HepG2 (cell line): ENCODE data around the gene LRRC32. TPM values are rescaled to one million over a fixed set of nuclear protein-coding genes. Genes with fewer than 3 reads are reported as not detected.

Source experiments
- ATAC-seq: fragments of 200-7000 bp; cut with Tn5 transposase; 3 replicates; pipeline ENCODE4 v1.9.1; 2020; ENCODE audit warnings: mild to moderate bottlenecking, moderate library complexity
- BruUV-seq: library from RNA; stranded (reverse); fragments of 400-500 nt; replicated peaks from 2 replicates; lab custom pipeline; 2021; lab: Mats Ljungman, UMichigan
- CTCF ChIA-PET: fragments of 300-600 bp; formaldehyde crosslinking; extraction: SDS; loops from one replicate; lab custom pipeline; 2021; ENCODE audit warnings: low total read pairs, inconsistent platforms, low intra/inter-chr PET ratio; lab: Yijun Ruan, JAX
- POLR2A ChIA-PET: fragments of 350-600 bp; sonication (Branson Sonifier 250); formaldehyde crosslinking; loops from one replicate; lab custom pipeline; 2020; ENCODE audit warnings: antibody characterized with exemption, inconsistent platforms; lab: Yijun Ruan, JAX
- DNase-seq: peaks from one replicate; pipeline ENCODE4 v3.0.0-alpha.2; 2015; ENCODE audit warnings: low spot score
- FAIRE-seq: peaks from 3 replicates; lab custom pipeline; 2011; peaks lifted over from hg19 to GRCh38; lab: Jason Lieb, UNC
- H2AFZ ChIP-seq: one replicate; pipeline ENCODE4 v1.6.1; 2011; ENCODE audit warnings: low read length, inconsistent platforms
- H3K27ac ChIP-seq: fragments of 300-600 bp; 3 replicates; pipeline ENCODE4 v1.8.0; 2011; ENCODE audit warnings: mixed run types, mild to moderate bottlenecking, mixed read lengths, low read length, inconsistent platforms; ENCODE audit not compliant: insufficient read depth; ENCODE audit errors: extremely low read length
- H3K27me3 ChIP-seq, 2 experiments: fragments of 200-600 bp in 1 of 2; 2 replicates in 1 of 2; 3 replicates in 1 of 2; pipeline versions ENCODE4 v1.6.0 to v1.8.0; 2011; ENCODE audit warnings: low read length in 2 of 2, mild to moderate bottlenecking in 2 of 2, moderate library complexity in 2 of 2, inconsistent platforms in 1 of 2; ENCODE audit not compliant: insufficient read depth in 2 of 2, control insufficient read depth in 1 of 2
- H3K36me3 ChIP-seq, 2 experiments: fragments of 200-600 bp in 1 of 2; replicated peaks in 1 of 2; 2 replicates in 1 of 2; 3 replicates in 1 of 2; pipeline versions ENCODE4 v1.5.1 to v1.8.0; 2011; ENCODE audit warnings: low read length in 2 of 2, inconsistent platforms in 1 of 2; ENCODE audit not compliant: insufficient read depth in 2 of 2, control insufficient read depth in 1 of 2
- H3K4me1 ChIP-seq: 2 replicates; pipeline ENCODE4 v1.5.1; 2012; ENCODE audit warnings: low read length, inconsistent platforms; ENCODE audit not compliant: insufficient read depth
- H3K4me2 ChIP-seq: 2 replicates; pipeline ENCODE4 v1.6.0; 2011; ENCODE audit warnings: low read depth, low read length, inconsistent platforms
- H3K4me3 ChIP-seq, 3 experiments: fragments of 200-600 bp in 1 of 3; sonication (generic), shearing (Covaris generic) in 1 of 3; replicated peaks in 1 of 3; 2 replicates each; pipeline ENCODE4 v1.5.1; 2011 to 2016; ENCODE audit warnings: low read length in 3 of 3, inconsistent platforms in 2 of 3, low read depth in 2 of 3, mild to moderate bottlenecking in 2 of 3, control low read depth in 1 of 3, mixed read lengths in 1 of 3; ENCODE audit not compliant: insufficient read depth in 1 of 3
- H3K79me2 ChIP-seq: one replicate; pipeline ENCODE4 v1.6.1; 2011; ENCODE audit warnings: low read length, inconsistent platforms; ENCODE audit not compliant: insufficient read depth
- H3K9ac ChIP-seq: 2 replicates; pipeline ENCODE4 v1.6.0; 2011; ENCODE audit warnings: mild to moderate bottlenecking, low read depth, low read length, inconsistent platforms; ENCODE audit not compliant: insufficient read depth
- H3K9me3 ChIP-seq: 2 replicates; pipeline ENCODE4 v1.5.1; 2012; ENCODE audit warnings: mild to moderate bottlenecking, low read length
- H4K20me1 ChIP-seq: 2 replicates; pipeline ENCODE4 v1.6.0; 2011; ENCODE audit warnings: inconsistent platforms, mild to moderate bottlenecking, low read length, moderate library complexity; ENCODE audit not compliant: insufficient read depth
- KDM3A ChIP-seq: IDR thresholded peaks from 2 replicates; pipeline ENCODE4 v1.6.1; 2018; ENCODE audit warnings: low read depth, missing compliant biosample characterization
- ZNF296 ChIP-seq: sonication (generic); formaldehyde crosslinking; conservative IDR thresholded peaks from 2 replicates; pipeline ENCODE4 v1.5.0; 2020; ENCODE audit warnings: mild to moderate bottlenecking, missing genetic modification reagents
- WGBS: methylation state at CpG from one replicate; pipeline ENCODE4 v1.1.6; 2017; ENCODE audit warnings: low lambda C conversion rate; 5-methylcytosine and 5-hydroxymethylcytosine counted together
- in situ Hi-C: cut with HindIII; loops from 2 replicates; pipeline ENCODE4 v1.10.0; 2017; ENCODE audit warnings: low pct_unique_long_range_greater_than_20kb; ENCODE audit not compliant: extremely low pct_ligation_motif_present
- intact Hi-C: fragments of 100-400 bp; cut with micrococcal nuclease; formaldehyde crosslinking; loops from one replicate; pipeline ENCODE4 v1.10.0; 2022; ENCODE audit not compliant: unreplicated experiment
- polyA plus RNA-seq, 8 experiments: library from polyadenylated mRNA; depleted of rRNA in 3 of 8; stranded (reverse) in 7 of 8; unstranded in 1 of 8; fragments of >200 nt; fragmentation: Illumina TruSeq in 4 of 8; extraction: Trizol in 4 of 8; gene quantifications; 2 replicates each; pipeline versions ENCODE4 v1.2.1 to v1.2.3, GENCODE V29; 2011 to 2016; ENCODE audit warnings: low read depth in 4 of 8, missing spikeins in 1 of 8, mixed read lengths in 1 of 8; ENCODE audit not compliant: insufficient read depth in 1 of 8
- total RNA-seq, 5 experiments: library from RNA; depleted of rRNA; stranded (reverse); fragments of >200 nt; fragmentation: Illumina TruSeq; extraction: Trizol; gene quantifications; 2 replicates each; pipeline ENCODE4 v1.2.3, GENCODE V29; 2016; ENCODE audit warnings: low read depth in 1 of 5
- TF ChIP-seq, protein P1 (sequence below), 2 experiments: sonication (generic) in 1 of 2; formaldehyde crosslinking in 1 of 2; IDR thresholded peaks; 2 replicates each; pipeline versions ENCODE4 v1.6.1 to v1.9.0; 2014 to 2022; ENCODE audit warnings: antibody characterized with exemption in 1 of 2, borderline replicate concordance in 1 of 2, inconsistent platforms in 1 of 2, low read depth in 1 of 2, missing genetic modification reagents in 1 of 2
- TF ChIP-seq, protein P2 (sequence below): sonication (generic); formaldehyde crosslinking; IDR thresholded peaks from 2 replicates; pipeline ENCODE4 v1.8.0; 2023; ENCODE audit warnings: mild to moderate bottlenecking, missing genetic modification reagents
- TF ChIP-seq, protein P3 (sequence below): sonication (generic); formaldehyde crosslinking; IDR thresholded peaks from 2 replicates; pipeline ENCODE4 v1.4.0; 2020; ENCODE audit warnings: missing genetic modification reagents, mild to moderate bottlenecking, borderline replicate concordance

The LRRC32 gene
- total and polyA plus RNA-seq, 2 of the 13 experiments (the other 11 are each of a cell fraction or from before 2014, with no cell fraction given): 0.07 TPM; not detected in 1

DNA sequence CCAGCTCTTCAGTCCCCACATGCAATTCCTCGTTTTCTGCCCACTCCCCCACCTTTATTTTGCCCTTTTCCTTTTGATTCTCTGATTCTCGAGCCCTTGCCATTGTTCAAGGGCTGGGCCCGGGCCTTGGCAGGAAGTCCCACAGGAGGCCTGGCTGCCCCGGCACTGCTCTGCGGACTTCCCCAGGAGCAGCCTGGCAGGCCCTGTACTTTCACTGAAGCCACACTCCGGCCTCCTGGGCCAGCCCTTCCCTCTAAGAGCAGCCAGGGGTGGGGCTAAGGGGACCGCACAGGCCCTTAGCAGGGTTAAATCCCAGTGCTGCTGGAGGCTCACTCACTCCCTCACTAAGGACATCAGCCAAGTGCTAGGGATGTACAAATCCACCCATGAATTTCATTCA is 4.1 kb downstream of the LRRC32 start:
- Histone ChIP-seq H3K27me3 (peaks cover 2 to 55% of the 10 kb centered on the region in 2 experiments; a peak in 4 of 5 replicates), H3K79me2 (no peaks in the 10 kb centered on the region), H3K36me3 (no peaks in the 10 kb centered on the region), H3K9ac (no peak overlapping the region), H3K4me1 (no peaks in the 10 kb centered on the region), H2AFZ (no peak overlapping the region), H4K20me1 (no peaks in the 10 kb centered on the region), H3K27ac (no peak overlapping the region), H3K4me2 (no peak overlapping the region), H3K9me3 (no peaks in the 10 kb centered on the region), H3K4me3 (no peak overlapping the region)
- DNase-seq: no peak
- WGBS: 25% methylated on average over 7 of the region's 7 CpGs
- no TSS peak for BruUV-seq
- intact Hi-C loops: no loop called here
- ChIA-PET CTCF (no interaction called here), POLR2A (no interaction called here)
- TF ChIP-seq KDM3A (CRISPR knock-in tag) (no peak), ZNF296 (CRISPR knock-in tag) (no peak)
- TF ChIP-seq, protein P1, sequence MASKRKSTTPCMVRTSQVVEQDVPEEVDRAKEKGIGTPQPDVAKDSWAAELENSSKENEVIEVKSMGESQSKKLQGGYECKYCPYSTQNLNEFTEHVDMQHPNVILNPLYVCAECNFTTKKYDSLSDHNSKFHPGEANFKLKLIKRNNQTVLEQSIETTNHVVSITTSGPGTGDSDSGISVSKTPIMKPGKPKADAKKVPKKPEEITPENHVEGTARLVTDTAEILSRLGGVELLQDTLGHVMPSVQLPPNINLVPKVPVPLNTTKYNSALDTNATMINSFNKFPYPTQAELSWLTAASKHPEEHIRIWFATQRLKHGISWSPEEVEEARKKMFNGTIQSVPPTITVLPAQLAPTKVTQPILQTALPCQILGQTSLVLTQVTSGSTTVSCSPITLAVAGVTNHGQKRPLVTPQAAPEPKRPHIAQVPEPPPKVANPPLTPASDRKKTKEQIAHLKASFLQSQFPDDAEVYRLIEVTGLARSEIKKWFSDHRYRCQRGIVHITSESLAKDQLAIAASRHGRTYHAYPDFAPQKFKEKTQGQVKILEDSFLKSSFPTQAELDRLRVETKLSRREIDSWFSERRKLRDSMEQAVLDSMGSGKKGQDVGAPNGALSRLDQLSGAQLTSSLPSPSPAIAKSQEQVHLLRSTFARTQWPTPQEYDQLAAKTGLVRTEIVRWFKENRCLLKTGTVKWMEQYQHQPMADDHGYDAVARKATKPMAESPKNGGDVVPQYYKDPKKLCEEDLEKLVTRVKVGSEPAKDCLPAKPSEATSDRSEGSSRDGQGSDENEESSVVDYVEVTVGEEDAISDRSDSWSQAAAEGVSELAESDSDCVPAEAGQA (IDR thresholded peaks at IDR 0.05; ENCODE audit: low read depth): no peak
- TF ChIP-seq, protein P1 (CRISPR knock-in tag; IDR thresholded peaks at IDR 0.05; ENCODE audit: borderline replicate concordance): no peak
- TF ChIP-seq, protein P2, sequence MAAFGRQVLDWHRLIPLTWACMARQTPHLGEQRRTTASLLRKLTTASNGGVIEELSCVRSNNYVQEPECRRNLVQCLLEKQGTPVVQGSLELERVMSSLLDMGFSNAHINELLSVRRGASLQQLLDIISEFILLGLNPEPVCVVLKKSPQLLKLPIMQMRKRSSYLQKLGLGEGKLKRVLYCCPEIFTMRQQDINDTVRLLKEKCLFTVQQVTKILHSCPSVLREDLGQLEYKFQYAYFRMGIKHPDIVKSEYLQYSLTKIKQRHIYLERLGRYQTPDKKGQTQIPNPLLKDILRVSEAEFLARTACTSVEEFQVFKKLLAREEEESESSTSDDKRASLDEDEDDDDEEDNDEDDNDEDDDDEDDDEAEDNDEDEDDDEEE (CRISPR knock-in tag): no peak
- TF ChIP-seq, protein P3, sequence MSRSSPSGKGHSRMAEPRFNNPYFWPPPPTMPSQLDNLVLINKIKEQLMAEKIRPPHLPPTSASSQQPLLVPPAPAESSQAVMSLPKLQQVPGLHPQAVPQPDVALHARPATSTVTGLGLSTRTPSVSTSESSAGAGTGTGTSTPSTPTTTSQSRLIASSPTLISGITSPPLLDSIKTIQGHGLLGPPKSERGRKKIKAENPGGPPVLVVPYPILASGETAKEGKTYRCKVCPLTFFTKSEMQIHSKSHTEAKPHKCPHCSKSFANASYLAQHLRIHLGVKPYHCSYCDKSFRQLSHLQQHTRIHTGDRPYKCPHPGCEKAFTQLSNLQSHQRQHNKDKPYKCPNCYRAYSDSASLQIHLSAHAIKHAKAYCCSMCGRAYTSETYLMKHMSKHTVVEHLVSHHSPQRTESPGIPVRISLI (CRISPR knock-in tag): no peak
- TF ChIP-seq, all 625 proteins: peak for 0
- FAIRE-seq: no peak
- ATAC-seq: no peak
- in situ Hi-C loops: no loop called here
